Cardiac muscle cell (in vitro differentiated cells and primary cell): ENCODE measurements around the gene SSPN. TPM values are rescaled to one million over a fixed set of nuclear protein-coding genes. Genes with fewer than 3 reads are reported as not detected.
A peak's percentile ranks its signal among the peaks of the same experiment; 100 is the strongest.

Experiments
- DNase-seq, 2 donors: peaks; one replicate each; pipeline versions ENCODE4 v3.0.0 to v3.0.0-alpha.2; 2010 to 2017; ENCODE audit warnings: low read depth in 1 of 2, low spot score in 1 of 2
- H3K27ac ChIP-seq: fragments of 200-600 bp; sonication (generic); 2 replicates; pipeline ENCODE4 v1.5.1; 2016
- H3K27me3 ChIP-seq: fragments of 200-600 bp; sonication (generic); 2 replicates; pipeline ENCODE4 v1.6.0; 2016; ENCODE audit warnings: control low read depth
- H3K36me3 ChIP-seq: fragments of 200-600 bp; sonication (generic); 2 replicates; pipeline ENCODE4 v1.5.1; 2016; ENCODE audit warnings: control low read depth
- H3K4me1 ChIP-seq: fragments of 200-600 bp; sonication (generic); 2 replicates; pipeline ENCODE4 v1.8.1; 2017; ENCODE audit warnings: low read depth, mild to moderate bottlenecking, mixed run types
- H3K4me3 ChIP-seq: fragments of 200-600 bp; sonication (generic); 2 replicates; pipeline ENCODE4 v1.5.1; 2016; ENCODE audit warnings: mild to moderate bottlenecking
- H3K9me3 ChIP-seq: fragments of 200-600 bp; sonication (generic); 2 replicates; pipeline ENCODE4 v1.5.1; 2017; ENCODE audit warnings: low read depth, mild to moderate bottlenecking, control low read depth
- CTCF ChIP-seq: IDR thresholded peaks from 2 replicates; pipeline ENCODE4 v1.5.1; 2012; ENCODE audit warnings: low read depth, mild to moderate bottlenecking, low read length
- polyA plus RNA-seq: library from polyadenylated mRNA; unstranded; fragments of >200 nt; fragmentation: Nextera tagmentation; extraction: Ambion mirVana; gene quantifications from 2 replicates; pipeline ENCODE4 v1.2.1, GENCODE V29; 2016
- total RNA-seq: library from RNA; depleted of rRNA; stranded (reverse); fragments of >200 nt; gene quantifications from 2 replicates; pipeline ENCODE4 v1.2.3, GENCODE V29; 2016

SSPN gene, protein sequence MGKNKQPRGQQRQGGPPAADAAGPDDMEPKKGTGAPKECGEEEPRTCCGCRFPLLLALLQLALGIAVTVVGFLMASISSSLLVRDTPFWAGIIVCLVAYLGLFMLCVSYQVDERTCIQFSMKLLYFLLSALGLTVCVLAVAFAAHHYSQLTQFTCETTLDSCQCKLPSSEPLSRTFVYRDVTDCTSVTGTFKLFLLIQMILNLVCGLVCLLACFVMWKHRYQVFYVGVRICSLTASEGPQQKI
- total RNA-seq (4.0 and 9.2 TPM in 2 replicates), polyA plus RNA-seq (1.4 and 3.5 TPM in 2 replicates)

GRCh38 chr12:26195250-26195640, at the start of gene SSPN:
Gene SSPN, plus strand, starts transcription at chr12:26195573. Its CDS starts 100 bp downstream, at chr12:26195673.
- TF ChIP-seq CTCF, result no peak
- Histone ChIP-seq H3K9me3 (no peaks in the 10 kb centered on the region), H3K27me3 (peaks cover 66% of the 10 kb centered on the region), H3K4me1 (no peaks in the 10 kb centered on the region), H3K27ac (no peak within 1 kb of the TSS), H3K4me3 (peak within 1 kb of the TSS; percentile 38), H3K36me3 (no peaks in the 10 kb centered on the region)
- DNase-seq, result peak; percentile 77 to 86

DNA sequence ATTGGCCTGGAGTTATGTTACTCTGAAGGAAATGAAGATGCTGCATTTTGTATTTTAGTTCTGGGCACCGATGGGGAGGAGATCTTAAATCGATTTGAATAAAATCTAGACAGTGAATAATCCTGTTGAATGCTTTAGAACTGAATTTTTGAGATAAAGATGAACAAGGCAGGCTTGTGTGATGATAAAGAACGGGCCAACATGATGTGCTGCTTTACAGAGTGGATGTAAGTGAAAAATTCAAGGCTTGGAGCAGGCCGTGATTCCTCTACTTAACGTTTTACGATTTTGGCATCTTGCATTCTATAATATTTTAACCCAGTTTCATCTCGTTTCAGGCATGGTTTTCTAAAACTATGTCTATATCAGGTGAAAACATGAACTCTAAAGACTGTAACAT, 47.1 kb upstream of the SSPN start:
- no peaks in the 10 kb centered on the region for H3K9me3 ChIP-seq
- H3K4me3 ChIP-seq, result no peak overlapping the region
- DNase-seq, result no peak
- H3K4me1 ChIP-seq, result peaks cover 2% of the 10 kb centered on the region
- no peak overlapping the region for H3K27ac ChIP-seq
- no peak for TF ChIP-seq CTCF
- H3K36me3 ChIP-seq, result no peaks in the 10 kb centered on the region
- peaks cover 15% of the 10 kb centered on the region for H3K27me3 ChIP-seq

DNA sequence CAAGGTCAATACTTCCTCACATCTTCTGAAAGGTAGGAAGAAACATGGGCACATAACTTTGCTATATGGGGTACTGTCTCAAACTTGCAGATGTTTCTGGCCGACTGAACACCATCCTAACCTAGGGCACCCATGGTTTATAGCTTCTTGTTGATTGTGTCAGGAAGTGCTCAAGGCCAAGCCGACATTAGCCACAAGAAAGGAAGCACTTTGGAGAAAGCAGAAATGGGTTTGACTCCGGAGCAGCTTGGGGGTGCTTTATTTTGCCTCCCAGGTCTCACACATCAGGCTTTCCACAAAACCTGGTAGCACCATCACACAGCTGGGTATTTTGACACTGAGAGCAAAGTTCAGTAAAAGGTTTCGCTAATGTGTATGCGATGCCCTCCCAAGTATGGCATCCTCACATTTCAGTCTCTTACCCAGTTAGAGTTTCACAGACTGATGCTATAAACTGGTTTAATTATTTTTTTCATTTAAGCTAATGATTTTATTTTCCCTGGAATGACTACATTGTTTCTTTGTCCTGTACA, 45.3 kb upstream of the SSPN start:
- no peak overlapping the region for H3K4me3 ChIP-seq
- peaks cover 6% of the 10 kb centered on the region for H3K4me1 ChIP-seq
- H3K36me3 ChIP-seq, result no peaks in the 10 kb centered on the region
- no peak for TF ChIP-seq CTCF
- H3K9me3 ChIP-seq, result no peaks in the 10 kb centered on the region
- H3K27me3 ChIP-seq, result no peaks in the 10 kb centered on the region
- no peak for DNase-seq
- H3K27ac ChIP-seq, result no peak overlapping the region

DNA sequence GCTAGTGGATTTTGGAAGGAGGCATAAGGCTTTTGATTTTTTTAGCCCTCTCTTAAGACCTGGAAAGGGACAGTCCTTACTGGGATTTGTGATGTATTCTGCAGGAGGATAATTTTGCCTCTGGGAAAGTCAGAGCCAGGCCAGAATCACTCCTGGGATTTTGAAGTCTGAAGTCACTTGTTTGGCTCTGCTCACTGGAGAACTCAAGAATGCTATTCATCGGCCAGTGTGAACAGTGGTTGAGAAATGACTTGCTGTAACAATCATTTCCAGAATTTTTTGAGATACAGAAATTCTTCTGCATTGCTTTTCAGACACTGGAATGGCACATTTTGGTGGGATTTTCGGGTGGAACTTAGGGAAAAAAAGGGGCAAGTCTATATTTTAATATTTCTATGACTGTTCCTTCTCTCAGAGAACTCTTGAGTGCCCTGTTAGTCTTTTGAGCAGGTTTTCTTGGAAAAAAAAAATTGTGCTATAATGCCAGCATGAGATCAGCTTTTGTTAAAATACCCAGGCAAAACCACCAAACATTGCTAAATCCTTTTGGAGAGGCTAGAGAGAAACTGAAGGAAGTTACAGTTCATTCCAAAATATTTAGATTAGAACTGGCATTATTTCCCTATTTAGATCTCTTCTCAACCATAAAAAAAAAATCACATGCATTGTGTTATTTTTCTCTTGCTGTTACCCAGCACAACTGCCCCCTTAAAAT, 44.5 kb upstream of the SSPN start:
- Histone ChIP-seq H3K9me3 (no peaks in the 10 kb centered on the region), H3K27me3 (no peaks in the 10 kb centered on the region), H3K4me3 (no peak overlapping the region), H3K27ac (no peak overlapping the region), H3K36me3 (no peaks in the 10 kb centered on the region), H3K4me1 (peaks cover 6% of the 10 kb centered on the region)
- TF ChIP-seq CTCF, result no peak
- DNase-seq, result peak in 1 of 2 donors; percentile 86

- no peak for TF ChIP-seq CTCF
- no peak for DNase-seq
- H3K27ac ChIP-seq, result no peak overlapping the region
- H3K27me3 ChIP-seq, result no peaks in the 10 kb centered on the region
- H3K36me3 ChIP-seq, result no peaks in the 10 kb centered on the region
- peaks cover 6% of the 10 kb centered on the region for H3K4me1 ChIP-seq
- H3K4me3 ChIP-seq, result no peak overlapping the region
- no peaks in the 10 kb centered on the region for H3K9me3 ChIP-seq
Observed at GRCh38 chr12:26152507-26153102, 42.8 kb upstream of the SSPN start.
